Gastroesophageal sphincter (tissue), 4 donors: ENCODE data around the gene TEX11. TPM values are rescaled to one million over a fixed set of nuclear protein-coding genes. Genes with fewer than 3 reads are reported as not detected.
A peak's percentile ranks its signal among the peaks of the same experiment; 100 is the strongest.
"Not testable (repeated sequence)": the region's sequence is repeated elsewhere in the genome, so short reads cannot be mapped to it uniquely, and the experiment has no call there.

Source experiments
- ATAC-seq: fragments of 150-250 bp; one replicate; pipeline ENCODE4 v1.9.1; 2016; ENCODE audit warnings: mild to moderate bottlenecking, moderate library complexity
- H3K27ac ChIP-seq, 4 donors: fragments of 200-600 bp; sonication (generic) in 3 of 4; 1 replicate in 3 of 4; 2 replicates in 1 of 4; pipeline ENCODE4 v1.5.1; 2016 to 2019
- H3K27me3 ChIP-seq: fragments of 200-600 bp; sonication (generic); one replicate; pipeline ENCODE4 v1.5.1; 2019
- H3K36me3 ChIP-seq, 2 donors: fragments of 200-600 bp; sonication (generic); one replicate each; pipeline ENCODE4 v1.5.1; 2019; ENCODE audit warnings: control low read depth in 1 of 2
- H3K4me1 ChIP-seq, 3 donors: fragments of 200-600 bp; sonication (generic); 1 replicate in 2 of 3; 2 replicates in 1 of 3; pipeline ENCODE4 v1.5.1; 2016 to 2019; ENCODE audit warnings: control low read depth in 2 of 3
- H3K4me3 ChIP-seq, 2 donors: fragments of 200-600 bp; sonication (generic); one replicate each; pipeline ENCODE4 v1.5.1; 2019; ENCODE audit warnings: mild to moderate bottlenecking in 1 of 2, moderate library complexity in 1 of 2
- H3K9me3 ChIP-seq, 3 donors: fragments of 200-600 bp; sonication (generic); one replicate each; pipeline ENCODE4 v1.5.1; 2017 to 2019; ENCODE audit warnings: control low read depth in 2 of 3
- CTCF ChIP-seq, 4 experiments: fragments of 200-600 bp in 2 of 4; fragments of 450-650 bp in 2 of 4; sonication (generic) in 1 of 4; IDR thresholded peaks; one replicate each; pipeline ENCODE4 v1.5.1; 2017 to 2019; ENCODE audit warnings: antibody characterized with exemption in 4 of 4, mild to moderate bottlenecking in 2 of 4, moderate library complexity in 2 of 4
- EP300 ChIP-seq: sonication (generic); formaldehyde crosslinking; IDR thresholded peaks from one replicate; pipeline ENCODE4 v1.6.1; 2017; ENCODE audit warnings: antibody characterized with exemption, mild to moderate bottlenecking
- POLR2A ChIP-seq, 2 donors: fragments of 450-650 bp; IDR thresholded peaks; one replicate each; pipeline ENCODE4 v1.6.1; 2017; ENCODE audit warnings: antibody characterized with exemption in 2 of 2, mild to moderate bottlenecking in 2 of 2, moderate library complexity in 1 of 2
- POLR2AphosphoS5 ChIP-seq: sonication (generic); formaldehyde crosslinking; IDR thresholded peaks from one replicate; pipeline ENCODE4 v1.6.1; 2017; ENCODE audit warnings: antibody characterized with exemption
- whole genome bisulfite sequencing, 2 donors: methylation state at CpG; one replicate each; pipeline ENCODE4 v1.1.5; 2018; ENCODE audit warnings: low coverage in 1 of 2; 5-methylcytosine and 5-hydroxymethylcytosine counted together
- total RNA-seq, 4 donors: library from RNA; depleted of rRNA; stranded (reverse); fragments of >200 nt; gene quantifications; one replicate each; pipeline ENCODE4 v1.1.0, GENCODE V29; 2016

The TEX11 gene
- total RNA-seq, 4 donors from 2014 or later = not detected

GRCh38 chrX:70664726-70665125 lies 243.8 kb downstream of the TEX11 start:
- no peak for TF ChIP-seq POLR2A (IDR thresholded peaks at IDR 0.05)
- TF ChIP-seq CTCF (IDR thresholded peaks at IDR 0.05) = peak in 1 of 4 experiments; percentile 20
- H3K27me3 ChIP-seq = no peaks in the 10 kb centered on the region
- WGBS, 2 donors = 14 to 38% methylated on average over 1 of the region's 1 CpG
- no peak overlapping the region for H3K4me3 ChIP-seq
- no peaks in the 10 kb centered on the region for H3K4me1 ChIP-seq
- H3K36me3 ChIP-seq = no peaks in the 10 kb centered on the region
- H3K9me3 ChIP-seq = no peaks in the 10 kb centered on the region
- H3K27ac ChIP-seq = no peak overlapping the region
- ATAC-seq = no peak

- ATAC-seq = not testable (repeated sequence)
- WGBS, 2 donors = no CpG with 5 or more reads among the region's 11 CpGs
Measured at GRCh38 chrX:70661124-70661523, 247.4 kb downstream of the TEX11 start.

DNA sequence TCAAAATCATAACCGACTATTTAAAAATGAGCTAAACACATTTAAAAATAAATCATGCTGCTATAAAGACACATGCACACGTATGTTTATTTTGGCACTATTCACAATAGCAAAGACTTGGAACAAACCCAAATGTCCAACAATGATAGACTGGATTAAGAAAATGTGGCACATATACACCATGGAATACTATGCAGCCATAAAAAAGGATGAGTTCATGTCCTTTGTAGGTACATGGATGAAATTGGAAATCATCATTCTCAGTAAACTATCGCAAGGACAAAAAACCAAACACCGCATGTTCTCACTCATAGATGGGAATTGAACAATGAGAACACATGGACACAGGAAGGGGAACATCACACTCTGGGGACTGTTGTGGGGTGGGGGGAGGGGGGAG lies 251.0 kb downstream of the TEX11 start:
- not testable (repeated sequence) for ATAC-seq, H3K36me3 ChIP-seq, H3K4me3 ChIP-seq, H3K4me1 ChIP-seq, H3K27me3 ChIP-seq, H3K9me3 ChIP-seq, H3K27ac ChIP-seq
- WGBS, 2 donors = 40 to 50% methylated on average over 2 of the region's 4 CpGs

More at GRCh38 chrX:70661124-70661523, 247.4 kb downstream of the TEX11 start:
- H3K27ac ChIP-seq, H3K4me1 ChIP-seq, H3K27me3 ChIP-seq, H3K4me3 ChIP-seq, H3K9me3 ChIP-seq, H3K36me3 ChIP-seq: not testable (repeated sequence)

GRCh38 chrX:70656304-70656703 lies 252.2 kb downstream of the TEX11 start:
- Histone ChIP-seq H3K4me1 (no peaks in the 10 kb centered on the region), H3K36me3 (no peaks in the 10 kb centered on the region), H3K4me3 (no peak overlapping the region), H3K9me3 (no peaks in the 10 kb centered on the region), H3K27ac (no peak overlapping the region), H3K27me3 (no peaks in the 10 kb centered on the region)
- ATAC-seq = no peak
- WGBS, 2 donors = 56 to 58% methylated on average over 3 to 4 of the region's 4 CpGs
- TF ChIP-seq EP300 (no peak), POLR2AphosphoS5 (no peak), POLR2A (IDR thresholded peaks at IDR 0.05) (no peak)

DNA sequence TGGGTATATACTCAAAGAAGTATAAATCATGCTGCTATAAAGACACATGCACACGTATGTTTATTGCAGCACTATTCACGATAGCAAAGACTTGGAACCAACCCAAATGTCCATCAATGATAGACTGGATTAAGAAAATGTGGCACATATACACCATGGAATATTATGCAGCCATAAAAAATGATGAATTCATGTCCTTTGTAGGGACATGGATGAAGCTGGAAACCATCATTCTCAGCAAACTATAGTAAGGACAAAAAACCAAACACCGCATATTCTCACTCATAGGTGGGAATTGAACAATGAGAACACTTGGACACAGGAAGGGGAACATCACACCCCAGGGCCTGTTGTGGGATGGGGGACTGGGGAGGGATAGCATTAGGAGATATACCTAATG lies 260.6 kb downstream of the TEX11 start:
- H3K27me3 ChIP-seq, H3K27ac ChIP-seq, ATAC-seq, H3K4me3 ChIP-seq, H3K4me1 ChIP-seq, H3K9me3 ChIP-seq, H3K36me3 ChIP-seq: not testable (repeated sequence)
- 90 to 100% methylated on average over 1 to 2 of the region's 3 CpGs for WGBS, 2 donors

GRCh38 chrX:70636218-70636617 lies 272.3 kb downstream of the TEX11 start:
- H3K27me3 ChIP-seq = no peaks in the 10 kb centered on the region
- WGBS, 2 donors = no CpG with 5 or more reads among the region's 1 CpG
- no peak overlapping the region for H3K4me3 ChIP-seq
- no peaks in the 10 kb centered on the region for H3K9me3 ChIP-seq
- no peak for TF ChIP-seq POLR2A (IDR thresholded peaks at IDR 0.05)
- TF ChIP-seq POLR2AphosphoS5 = no peak
- no peak for TF ChIP-seq EP300
- no peak for TF ChIP-seq CTCF (IDR thresholded peaks at IDR 0.05)
- H3K4me1 ChIP-seq = no peaks in the 10 kb centered on the region
- no peaks in the 10 kb centered on the region for H3K36me3 ChIP-seq
- ATAC-seq = no peak
- H3K27ac ChIP-seq = no peak overlapping the region

DNA sequence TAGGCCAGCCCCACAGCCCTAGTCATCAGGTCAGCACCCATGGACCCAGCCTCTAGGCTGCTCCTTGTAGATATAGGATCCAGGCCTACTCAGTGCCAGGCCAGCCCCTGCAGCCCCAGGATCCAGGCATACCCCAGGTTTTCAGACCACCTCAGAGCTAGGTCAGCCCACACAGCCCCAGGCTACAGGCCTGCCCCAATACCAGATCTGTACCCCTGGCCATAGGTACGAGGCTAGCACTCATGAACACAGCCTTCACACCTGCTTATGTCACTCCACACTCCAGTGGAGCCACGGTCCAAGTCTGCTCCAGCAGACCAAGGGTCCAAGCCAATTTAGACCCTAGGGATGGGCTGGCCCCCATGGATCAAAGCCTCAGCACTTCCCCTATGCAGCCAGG lies 272.8 kb downstream of the TEX11 start:
- no peak for ATAC-seq
- H3K27me3 ChIP-seq = no peaks in the 10 kb centered on the region
- no peaks in the 10 kb centered on the region for H3K36me3 ChIP-seq
- WGBS, 2 donors = 83% methylated on average over 2 of the region's 2 CpGs; no CpG with 5 or more reads in 1 of the 2 donors
- no peak overlapping the region for H3K4me3 ChIP-seq
- TF ChIP-seq CTCF (IDR thresholded peaks at IDR 0.05) (no peak), POLR2A (IDR thresholded peaks at IDR 0.05) (no peak), EP300 (no peak), POLR2AphosphoS5 (no peak)
- H3K4me1 ChIP-seq = no peaks in the 10 kb centered on the region
- H3K9me3 ChIP-seq = no peaks in the 10 kb centered on the region
- no peak overlapping the region for H3K27ac ChIP-seq
